Ecto neural progenitor cell (in vitro differentiated cells): ENCODE measurements around the gene CYP1A2.

ENCODE experiments used
- DNase-seq: peaks from one replicate; pipeline ENCODE4 v3.0.0-alpha.2; 2018; ENCODE audit warnings: low spot score

The CYP1A2 gene

DNA sequence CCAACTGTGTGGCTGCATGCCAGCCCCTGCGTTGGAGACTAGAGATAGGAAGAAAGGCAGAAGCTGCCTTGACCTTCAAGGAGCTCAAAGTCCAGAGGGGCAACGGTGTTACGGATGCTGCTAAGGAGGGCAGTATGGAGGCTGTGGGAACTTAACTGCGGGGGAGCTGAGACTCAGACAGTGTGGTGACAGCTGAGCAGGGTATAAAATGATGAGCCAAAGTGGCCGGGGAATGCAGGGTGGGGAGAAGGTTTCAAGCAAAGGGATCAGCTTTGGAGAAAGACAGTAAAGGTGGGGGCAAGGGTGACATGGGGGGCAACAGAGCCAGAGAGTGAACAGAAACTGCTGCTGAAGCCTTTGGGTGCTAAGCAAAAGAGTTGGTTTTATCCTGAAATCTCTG is 6.2 kb upstream of the CYP1A2 start:
- DNase-seq = no peak

DNA sequence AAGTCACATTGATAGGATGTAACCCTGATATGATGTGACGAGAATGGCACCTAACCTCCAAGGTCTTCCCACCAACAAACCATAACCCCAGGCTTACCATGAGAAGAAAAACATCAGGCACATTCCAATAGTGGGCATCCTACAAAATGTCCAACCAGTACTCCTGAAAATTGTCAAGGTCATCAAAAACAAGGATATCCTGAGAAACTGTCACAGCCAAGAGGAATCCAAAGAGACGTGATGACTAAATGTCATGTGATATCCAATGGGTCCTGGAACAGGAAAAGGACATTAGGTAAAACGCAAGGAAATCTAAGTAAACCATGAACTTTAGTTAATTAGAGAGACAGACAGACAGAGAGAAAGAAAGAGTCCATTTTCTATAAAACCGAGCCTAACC is 2.3 kb upstream of the CYP1A2 start:
- DNase-seq = no peak

DNA sequence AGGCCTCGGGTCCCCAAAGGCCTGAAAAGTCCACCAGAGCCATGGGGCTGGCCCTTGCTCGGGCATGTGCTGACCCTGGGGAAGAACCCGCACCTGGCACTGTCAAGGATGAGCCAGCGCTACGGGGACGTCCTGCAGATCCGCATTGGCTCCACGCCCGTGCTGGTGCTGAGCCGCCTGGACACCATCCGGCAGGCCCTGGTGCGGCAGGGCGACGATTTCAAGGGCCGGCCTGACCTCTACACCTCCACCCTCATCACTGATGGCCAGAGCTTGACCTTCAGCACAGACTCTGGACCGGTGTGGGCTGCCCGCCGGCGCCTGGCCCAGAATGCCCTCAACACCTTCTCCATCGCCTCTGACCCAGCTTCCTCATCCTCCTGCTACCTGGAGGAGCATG is 1.2 kb downstream of the CYP1A2 start:
- DNase-seq = no peak

DNA sequence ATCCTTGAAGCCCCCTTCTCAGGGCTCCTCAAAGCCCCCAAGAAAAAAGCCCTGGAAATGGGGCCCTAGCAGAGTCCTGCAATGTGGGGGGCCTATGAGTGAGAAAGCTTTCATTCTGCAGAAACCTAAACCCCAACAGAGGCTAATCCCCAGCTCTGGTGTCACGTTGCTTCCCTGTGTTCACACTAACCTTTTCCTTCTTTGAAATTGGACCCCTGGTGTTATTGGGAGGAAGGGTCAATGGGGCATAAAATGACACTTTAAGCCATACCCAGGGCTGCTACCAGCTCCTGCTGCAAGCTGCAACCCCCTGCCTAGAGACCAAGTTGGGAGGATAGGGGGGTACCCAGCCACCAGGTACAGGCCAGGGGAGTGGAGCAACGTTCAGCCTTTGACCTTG is 2.1 kb downstream of the CYP1A2 start:
- no peak for DNase-seq

DNA sequence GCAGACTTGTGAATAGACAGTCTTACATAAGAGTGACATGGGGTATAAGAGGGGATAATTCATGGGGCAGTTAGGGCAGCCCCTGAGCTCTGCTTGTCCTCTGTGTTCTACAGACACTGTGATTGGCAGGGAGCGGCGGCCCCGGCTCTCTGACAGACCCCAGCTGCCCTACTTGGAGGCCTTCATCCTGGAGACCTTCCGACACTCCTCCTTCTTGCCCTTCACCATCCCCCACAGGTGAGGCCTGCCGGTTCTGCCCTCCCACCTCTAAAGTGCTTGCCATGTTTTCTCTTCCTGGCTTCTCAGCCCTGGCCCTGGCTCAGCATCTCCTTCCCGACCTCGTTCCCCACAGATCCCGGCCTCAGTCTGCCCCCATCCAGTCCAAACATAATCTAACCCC is 3.4 kb downstream of the CYP1A2 start:
- DNase-seq = no peak

DNA sequence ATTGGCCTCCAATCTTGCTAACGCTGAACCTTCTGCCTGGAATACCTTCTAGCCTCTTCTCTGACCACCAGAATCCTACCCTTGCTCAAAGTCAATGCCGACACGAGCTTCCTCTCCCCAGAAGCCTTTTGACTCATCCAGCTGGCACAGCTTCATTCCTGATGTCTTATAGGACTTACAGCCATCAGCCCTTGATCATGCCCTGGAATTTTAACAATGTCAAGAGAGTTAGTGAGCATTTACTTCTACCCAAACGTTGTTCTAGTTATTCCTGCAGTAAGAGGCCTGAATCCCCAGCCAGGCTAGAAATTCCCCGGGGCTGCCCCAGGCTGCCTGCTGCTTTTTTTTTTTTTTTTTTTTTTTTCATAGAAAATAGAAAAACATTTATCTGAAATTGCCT is 3.9 kb downstream of the CYP1A2 start:
- no peak for DNase-seq

DNA sequence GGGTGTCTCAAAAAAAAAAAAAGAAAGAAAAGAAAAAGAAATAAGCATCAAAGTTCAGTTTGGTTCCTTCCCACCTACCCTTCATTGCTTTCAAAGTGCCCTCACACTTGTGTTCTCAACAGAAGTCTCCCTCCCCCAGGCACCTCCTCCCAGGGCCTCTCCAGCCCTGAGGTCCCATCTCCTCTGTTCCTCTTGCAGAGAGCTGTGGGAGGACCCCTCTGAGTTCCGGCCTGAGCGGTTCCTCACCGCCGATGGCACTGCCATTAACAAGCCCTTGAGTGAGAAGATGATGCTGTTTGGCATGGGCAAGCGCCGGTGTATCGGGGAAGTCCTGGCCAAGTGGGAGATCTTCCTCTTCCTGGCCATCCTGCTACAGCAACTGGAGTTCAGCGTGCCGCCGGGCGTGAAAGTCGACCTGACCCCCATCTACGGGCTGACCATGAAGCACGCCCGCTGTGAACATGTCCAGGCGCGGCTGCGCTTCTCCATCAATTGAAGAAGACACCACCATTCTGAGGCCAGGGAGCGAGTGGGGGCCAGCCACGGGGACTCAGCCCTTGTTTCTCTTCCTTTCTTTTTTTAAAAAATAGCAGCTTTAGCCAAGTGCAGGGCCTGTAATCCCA is 6.1 kb downstream of the CYP1A2 start:
- no peak for DNase-seq

DNA sequence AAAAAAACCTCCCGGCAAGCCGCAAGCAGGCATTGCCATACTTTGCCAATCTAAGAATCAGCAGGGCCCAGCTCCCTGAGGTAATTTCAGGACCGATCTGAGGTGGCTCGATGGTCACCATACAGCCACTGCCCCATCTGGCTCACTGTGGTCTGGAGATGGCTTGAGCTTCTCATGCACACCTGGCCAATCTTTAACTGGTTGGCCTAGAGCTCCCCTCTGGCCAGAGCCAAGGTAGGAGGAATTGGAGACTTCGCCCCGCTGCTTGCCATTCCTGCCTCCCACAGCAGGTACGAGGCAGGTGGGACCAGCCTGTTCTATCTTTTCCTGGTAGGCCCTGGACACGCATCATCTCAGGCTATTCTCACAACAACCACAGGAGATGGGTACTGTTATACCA is 10.1 kb downstream of the CYP1A2 start:
- DNase-seq = no peak

DNA sequence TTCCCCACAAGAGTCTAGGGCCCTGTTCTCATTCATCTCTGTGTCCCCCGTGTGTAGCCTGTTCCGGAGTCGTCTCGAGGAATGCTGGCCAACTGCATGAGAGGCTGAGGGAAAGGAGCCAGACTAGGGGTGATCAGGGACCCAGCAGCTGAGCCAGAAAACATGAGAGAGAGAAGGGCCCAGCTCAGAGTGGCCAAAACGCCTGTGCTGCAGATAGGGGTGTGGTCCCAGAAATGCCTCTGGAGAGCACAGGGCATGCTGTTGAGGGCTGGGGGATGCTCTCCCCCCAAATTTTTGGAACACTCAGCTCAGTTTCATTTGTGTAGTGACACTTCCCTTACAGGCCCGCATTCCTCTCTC is 14.1 kb downstream of the CYP1A2 start:
- DNase-seq = no peak

DNA sequence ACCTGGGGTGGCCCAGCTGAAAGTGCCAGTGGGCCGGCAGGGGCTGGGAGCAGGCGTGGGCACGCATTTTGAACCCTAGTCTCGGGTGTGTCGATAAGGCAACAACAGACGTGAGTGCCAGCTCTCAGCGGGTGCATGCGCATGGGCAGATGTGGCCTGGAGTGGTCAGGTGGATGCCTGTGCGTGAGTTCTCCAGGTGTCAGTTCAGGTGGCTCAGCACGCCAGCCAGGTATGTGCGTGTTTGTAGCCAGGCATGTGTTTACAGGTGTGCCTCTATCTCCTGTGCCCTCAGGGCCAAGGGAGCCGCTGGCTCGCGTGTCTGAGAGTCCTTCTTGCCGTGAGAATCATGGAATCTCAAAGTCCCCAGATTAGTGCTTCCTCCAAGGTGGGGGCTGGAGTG is 14.8 kb downstream of the CYP1A2 start:
- no peak for DNase-seq

DNA sequence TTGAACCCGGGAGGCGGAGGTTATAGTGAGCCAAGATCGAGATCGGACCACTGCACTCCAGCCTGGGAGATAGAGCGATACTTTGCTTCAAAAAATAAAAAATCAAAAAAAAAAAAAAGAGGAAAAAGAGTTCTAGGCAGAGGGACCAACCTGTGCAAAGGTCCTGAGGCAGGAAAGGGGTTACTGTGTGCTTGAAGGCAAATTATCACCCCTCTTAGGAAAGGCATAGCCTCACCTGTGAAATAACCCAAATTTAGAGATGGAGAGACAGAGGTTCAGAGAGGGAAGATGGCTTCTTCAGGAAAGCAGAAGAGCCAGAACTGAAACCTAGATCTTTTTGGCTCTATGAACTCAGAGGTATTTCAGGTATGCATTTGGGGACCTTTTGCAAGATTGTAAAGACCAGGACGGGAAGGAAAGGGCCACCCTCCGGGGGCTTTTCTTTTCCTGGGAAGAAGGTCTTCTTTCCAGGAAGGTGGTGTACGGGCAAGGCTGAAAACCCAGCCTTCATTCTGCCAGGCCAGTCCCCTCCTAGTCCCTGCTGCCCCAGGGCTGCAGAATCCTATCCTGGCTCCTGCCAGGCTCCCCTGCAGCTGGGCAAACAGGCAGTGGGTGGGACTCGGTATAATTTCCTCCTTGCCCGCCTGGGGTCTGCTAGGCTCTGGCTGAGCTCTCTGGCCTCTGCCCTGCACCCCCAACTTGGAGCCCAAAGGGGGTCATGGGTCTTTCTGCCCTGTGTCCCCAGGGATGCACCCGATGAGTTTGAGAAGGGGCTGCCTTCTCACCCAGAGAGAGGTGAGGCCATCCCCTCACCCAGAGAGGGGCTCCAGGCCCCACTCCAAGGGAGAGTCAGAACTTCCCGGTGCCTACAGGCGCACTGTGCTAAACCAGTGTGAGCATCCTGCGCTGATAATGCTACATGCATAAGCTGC is 18.8 kb downstream of the CYP1A2 start:
- DNase-seq = no peak

DNA sequence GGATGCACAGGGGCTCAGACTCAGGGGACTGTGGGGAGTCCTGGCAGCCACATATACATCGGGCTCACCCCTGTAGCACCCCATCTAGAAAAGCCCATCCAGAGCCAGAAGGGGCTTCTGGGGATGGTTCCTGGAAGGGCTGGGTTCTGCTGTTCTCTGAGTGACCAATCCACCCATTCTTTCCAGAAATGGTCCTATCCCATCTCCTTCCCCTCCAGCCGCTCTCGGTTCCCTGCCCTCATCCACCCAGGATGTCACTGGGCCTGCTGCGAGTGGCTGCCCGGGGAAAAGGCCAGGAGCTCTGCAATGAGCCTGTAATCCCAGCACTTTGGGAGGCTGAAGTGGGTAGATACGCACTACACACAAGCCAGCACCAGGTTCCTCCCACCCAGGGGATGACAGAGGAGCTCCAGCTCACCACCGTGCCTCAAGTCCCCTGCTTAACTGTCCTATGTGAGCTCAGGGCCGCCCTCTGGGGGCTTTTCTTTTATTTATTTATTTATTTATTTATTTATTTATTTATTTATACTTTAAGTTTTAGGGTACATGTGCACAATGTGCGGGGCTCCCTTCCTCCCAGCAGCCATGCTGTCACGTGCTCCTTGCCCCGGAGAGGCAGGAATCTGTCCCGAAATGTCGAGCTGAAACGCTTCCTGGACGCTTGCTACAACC is 19.6 kb downstream of the CYP1A2 start:
- no peak for DNase-seq

DNA sequence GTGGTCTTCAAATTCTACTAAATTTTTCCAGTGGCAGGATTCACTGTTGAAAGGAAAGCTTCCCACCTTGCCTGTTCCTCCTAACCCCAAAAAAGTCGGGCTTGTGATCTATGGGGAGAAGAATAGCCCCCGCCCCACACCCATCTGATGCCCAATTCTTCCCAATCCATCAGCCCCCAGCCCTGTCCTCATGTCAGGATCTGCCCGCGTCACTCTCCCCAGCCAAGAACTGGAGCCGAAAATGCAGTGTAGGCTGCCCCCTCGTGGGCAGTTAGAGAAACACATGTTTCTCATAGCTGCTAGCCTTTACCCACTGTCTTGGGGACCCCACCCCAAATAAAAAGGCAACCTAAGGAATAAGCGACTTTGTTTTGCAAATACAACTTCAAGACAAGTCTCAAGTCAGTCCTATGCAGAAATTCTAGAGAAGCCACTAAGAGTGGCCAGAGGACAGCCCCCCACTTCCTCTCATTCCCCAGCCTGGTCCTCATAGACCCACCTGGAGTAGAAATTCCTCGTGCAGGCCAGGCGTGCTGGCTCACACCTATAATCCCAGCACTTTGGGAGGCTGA is 20.2 kb downstream of the CYP1A2 start:
- DNase-seq = peak; percentile 81

DNA sequence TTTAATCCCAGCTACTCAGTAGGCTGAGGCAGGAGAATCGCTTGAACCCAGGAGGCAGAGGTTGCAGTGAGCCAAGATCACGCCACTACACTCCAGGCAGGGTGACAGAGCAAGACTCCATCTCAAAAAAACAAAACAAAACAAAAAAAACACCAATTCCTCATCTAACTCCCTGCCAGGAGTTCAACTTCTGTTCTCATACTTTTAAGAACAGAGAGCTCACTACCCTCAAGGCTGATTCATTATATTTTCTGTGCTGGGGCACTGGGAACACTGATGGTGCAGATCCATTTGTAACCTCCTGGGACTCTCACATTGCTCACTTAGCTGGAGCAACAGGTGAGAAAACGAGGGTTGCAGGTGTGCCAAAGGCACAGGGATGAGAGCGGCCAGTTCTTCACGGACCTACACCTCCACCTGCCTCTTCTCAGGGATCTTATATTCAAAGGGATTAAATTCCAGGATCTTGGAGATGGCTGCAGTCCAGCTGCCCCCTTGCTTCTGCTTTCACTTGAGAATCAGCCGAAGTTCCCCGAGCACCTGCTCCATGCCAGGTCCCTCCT is 20.9 kb downstream of the CYP1A2 start:
- no peak for DNase-seq

DNA sequence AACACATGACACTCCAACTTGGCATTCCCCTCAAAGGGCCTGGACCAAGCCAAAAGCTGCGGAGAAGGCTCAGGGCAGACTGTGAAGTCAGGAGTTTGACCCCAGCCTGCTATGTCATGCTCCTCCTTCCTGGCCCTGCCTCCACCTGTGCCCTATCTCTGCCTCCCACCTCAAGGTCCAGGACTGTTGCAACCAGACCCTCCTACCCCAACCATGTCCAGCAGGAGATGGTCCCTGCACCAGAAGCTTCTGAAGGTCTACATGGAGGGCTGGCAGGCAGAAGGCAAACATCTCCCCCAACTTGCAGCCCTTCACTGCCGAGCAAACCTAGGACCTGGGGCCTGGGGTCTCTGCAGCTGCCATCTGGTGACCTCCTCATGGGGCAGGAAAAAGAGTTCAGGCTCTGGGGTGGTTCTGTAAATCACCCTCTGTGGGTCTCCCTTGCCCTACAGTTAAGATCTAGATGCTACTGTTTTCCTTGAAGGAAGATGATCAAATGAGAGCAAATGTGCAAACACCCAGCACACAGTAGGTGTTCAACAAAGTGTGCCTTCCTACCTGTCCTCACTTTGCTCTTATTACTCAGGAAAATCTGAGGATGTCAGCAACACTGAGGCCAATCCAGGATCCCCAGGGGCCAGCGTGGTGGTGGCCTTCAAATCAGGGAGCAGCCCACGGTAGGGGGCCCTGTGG is 21.7 kb downstream of the CYP1A2 start:
- no peak for DNase-seq

DNA sequence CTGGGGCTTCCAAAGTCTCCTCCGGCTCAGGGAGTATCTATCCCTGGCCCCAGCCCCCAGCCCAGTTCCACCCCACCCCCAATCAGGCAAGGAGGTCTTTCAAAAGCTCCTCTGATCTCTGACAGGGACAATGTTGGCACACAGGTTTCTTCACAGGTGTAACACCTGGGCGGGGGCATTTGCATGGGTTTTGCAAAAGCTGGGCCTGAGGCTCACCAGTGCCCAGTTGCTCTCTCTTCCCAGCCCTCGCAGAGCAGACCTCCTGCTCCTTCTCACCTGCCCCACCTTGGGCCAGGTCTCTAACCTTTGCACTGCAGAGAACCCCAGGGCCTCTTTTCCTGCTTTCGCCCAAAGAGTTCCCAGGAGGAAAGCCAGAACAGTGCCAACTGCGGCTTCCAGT is 24.7 kb downstream of the CYP1A2 start:
- DNase-seq = no peak

DNA sequence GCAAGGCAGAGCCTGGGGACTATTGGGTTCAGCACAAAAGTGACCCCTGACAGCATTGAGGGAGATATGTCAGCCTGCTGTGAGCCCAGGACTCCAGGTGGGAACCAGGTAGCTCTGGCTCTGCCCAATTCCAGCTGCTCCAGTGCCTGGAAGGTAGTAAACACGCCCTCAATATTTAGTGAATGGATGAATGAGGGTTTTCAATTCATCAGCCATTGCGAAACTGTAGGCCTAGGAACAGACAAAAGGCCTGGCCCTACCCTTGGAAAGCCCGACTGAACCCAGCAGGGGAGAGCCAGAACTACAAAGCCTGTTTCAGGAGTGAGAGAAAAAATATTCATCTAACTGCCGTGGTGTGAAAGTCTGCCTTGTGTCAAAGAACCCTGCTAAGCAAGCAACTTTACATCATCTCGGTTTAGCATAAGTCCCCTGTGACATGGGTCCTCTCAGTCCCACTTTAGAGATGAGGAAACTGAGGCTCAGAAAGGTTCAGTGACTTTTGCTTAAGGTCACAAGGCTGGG is 25.1 kb downstream of the CYP1A2 start:
- no peak for DNase-seq

DNA sequence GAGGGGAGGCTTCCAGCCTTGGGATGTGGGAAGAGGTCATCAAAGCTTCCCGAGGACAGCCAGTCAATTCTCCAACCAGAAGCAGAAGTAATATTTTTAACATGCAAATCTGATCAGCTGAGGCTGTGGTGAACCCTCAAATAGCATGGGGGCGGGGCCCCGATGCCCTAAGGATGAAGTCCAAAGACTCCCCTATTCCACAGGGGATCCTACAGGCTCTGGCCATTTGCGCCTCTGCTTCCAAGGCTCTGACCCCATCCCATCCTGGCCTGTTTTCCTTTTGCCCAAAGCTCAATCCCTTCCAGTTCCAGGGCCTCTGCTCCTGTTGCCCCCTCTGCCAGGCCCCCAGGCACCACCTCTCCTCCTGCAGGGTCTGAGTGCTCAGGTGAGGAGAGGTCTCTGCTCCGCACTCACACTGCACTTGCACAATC is 26.5 kb downstream of the CYP1A2 start:
- no peak for DNase-seq

DNA sequence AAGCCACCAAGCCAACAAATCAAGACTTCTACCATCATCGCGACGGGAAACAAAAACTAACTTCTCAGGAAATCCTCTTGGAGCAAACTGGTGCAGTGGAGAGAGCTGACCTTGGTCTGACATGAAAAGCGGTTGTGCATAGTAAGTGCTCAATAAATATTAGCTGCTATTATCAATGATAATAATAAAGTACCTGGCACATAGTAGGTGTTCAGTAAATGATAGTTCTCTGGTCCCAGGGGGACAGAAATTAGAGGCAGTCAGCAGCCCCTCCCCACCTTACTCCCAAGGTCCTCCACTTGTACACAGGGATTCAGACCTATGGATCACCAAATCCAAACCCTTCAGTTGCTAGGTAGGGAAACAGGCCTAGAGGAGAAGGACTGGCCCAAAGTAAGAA is 27.2 kb downstream of the CYP1A2 start:
- DNase-seq = no peak

DNA sequence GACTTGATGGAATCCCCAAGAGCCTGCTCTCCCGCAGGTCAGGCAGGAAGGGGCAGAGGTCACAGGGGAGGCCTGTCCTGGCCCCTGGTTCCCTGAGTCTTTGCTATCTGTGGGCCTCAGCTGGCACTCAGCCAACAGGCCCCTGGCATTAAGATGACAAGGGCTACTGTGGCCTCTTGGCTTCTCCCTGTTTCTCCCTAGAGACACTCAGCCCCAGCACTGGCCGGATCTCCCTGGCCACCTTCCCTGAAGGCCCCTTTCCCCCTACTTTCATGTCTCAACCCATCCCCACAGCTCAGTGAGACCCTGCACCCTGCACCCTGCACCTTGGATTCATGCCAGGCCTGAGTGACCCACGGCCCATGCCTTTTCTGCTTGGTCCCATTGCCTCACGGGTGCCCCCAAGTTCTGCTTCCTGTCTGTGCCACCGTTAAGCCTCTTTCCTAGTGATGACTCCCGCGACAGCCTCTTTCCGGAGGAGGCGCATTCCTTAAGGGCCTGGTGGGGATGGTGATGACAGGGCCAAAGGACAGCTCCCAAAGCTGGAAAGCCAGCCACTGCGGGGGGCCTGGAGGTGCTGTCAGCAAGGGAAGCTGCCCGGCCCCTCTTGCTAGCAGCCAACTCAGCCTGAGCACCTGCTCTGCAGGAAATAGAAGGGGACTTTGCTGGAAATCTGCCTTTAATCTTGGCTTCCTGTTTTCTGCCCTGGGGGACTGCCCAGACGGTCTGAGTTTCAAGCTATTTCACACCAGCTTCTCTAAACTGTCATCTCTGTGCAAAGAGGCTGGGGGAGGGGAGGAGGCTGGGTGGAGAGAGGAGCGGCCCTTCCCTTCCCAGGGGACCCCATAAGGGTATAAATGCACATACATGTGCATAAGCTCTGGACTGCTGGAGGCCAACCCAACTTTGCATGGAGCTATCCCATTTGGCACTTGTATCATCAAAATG is 28.4 kb downstream of the CYP1A2 start:
- DNase-seq = no peak
